Hematopoietic multipotent progenitor cell (in vitro differentiated cells): Measurements from ENCODE around the gene YBX1. TPM values are rescaled to one million over a fixed set of nuclear protein-coding genes. Genes with fewer than 3 reads are reported as not detected.
A peak's percentile ranks its signal among the peaks of the same experiment; 100 is the strongest.

Experiments used
- DNase-seq, 3 donors: peaks; one replicate each; pipeline ENCODE4 v3.0.0-alpha.2; 2011 to 2015; ENCODE audit warnings: low read depth in 2 of 3, low spot score in 2 of 3
- total RNA-seq: library from RNA; depleted of rRNA; stranded (reverse); fragments of >200 nt; gene quantifications from one replicate; pipeline ENCODE4 v1.2.3, GENCODE V29; 2012

Gene YBX1
- total RNA-seq, 1 donor, result 347 TPM

GRCh38 chr1:42733415-42734200, 51.4 kb downstream of the YBX1 start:
- no peak for DNase-seq

- no peak for DNase-seq
These were observed 52.2 kb downstream of the YBX1 start for GRCh38 chr1:42734201-42735035.

GRCh38 chr1:42735056-42735455, 52.8 kb downstream of the YBX1 start:
- DNase-seq, result no peak

- no peak for DNase-seq
These were observed 53.4 kb downstream of the YBX1 start for GRCh38 chr1:42735477-42736105.

GRCh38 chr1:42736152-42736551, 53.9 kb downstream of the YBX1 start:
- DNase-seq, result peak in 1 of 3 donors; percentile 20

- DNase-seq, result no peak
These were observed 54.5 kb downstream of the YBX1 start for GRCh38 chr1:42736571-42737200.

- peak in 2 of 3 donors; percentile 54 to 82 for DNase-seq
These were observed 55.0 kb downstream of the YBX1 start for GRCh38 chr1:42737257-42737656.

- no peak for DNase-seq
These were observed 55.9 kb downstream of the YBX1 start for GRCh38 chr1:42737986-42738677.

GRCh38 chr1:42738678-42739226, 56.5 kb downstream of the YBX1 start:
- no peak for DNase-seq

GRCh38 chr1:42739753-42740700, 57.8 kb downstream of the YBX1 start, which contains the start of gene CLDN19:
CLDN19 (minus strand) TSS chr1:42740236; CDS start chr1:42740063, 173 bp downstream.
- no peak for DNase-seq

- DNase-seq, result no peak
These were observed 58.8 kb downstream of the YBX1 start for GRCh38 chr1:42740851-42741580.

GRCh38 chr1:42741706-42742105, 59.5 kb downstream of the YBX1 start:
- no peak for DNase-seq

GRCh38 chr1:42742141-42742540, 59.9 kb downstream of the YBX1 start:
- no peak for DNase-seq

- DNase-seq, result no peak
These were observed 60.5 kb downstream of the YBX1 start for GRCh38 chr1:42742617-42743316.

- no peak for DNase-seq
These were observed 61.3 kb downstream of the YBX1 start for GRCh38 chr1:42743317-42744147.

GRCh38 chr1:42744148-42744413, 61.9 kb downstream of the YBX1 start:
- DNase-seq, result no peak

- DNase-seq, result no peak
These were observed 63.6 kb downstream of the YBX1 start for GRCh38 chr1:42745851-42746250.
